ENCODE results near the gene EPHB2. TPM values are rescaled to one million over a fixed set of nuclear protein-coding genes. Genes with fewer than 3 reads are reported as not detected.
A peak's percentile ranks its signal among the peaks of the same experiment; 100 is the strongest.

EPHB2 gene
- total and polyA plus RNA-seq, 2 experiments from 2014 or later, result 1.0 to 5.1 TPM

- Histone ChIP-seq H3K9me3 (ENCODE audit: low read depth) (no peaks in the 10 kb centered on the region), H3K36me3 (ENCODE audit: low read depth) (no peaks in the 10 kb centered on the region), H3K9ac (peak overlapping the region; percentile 43), H3K27ac (no peak overlapping the region), H3K4me2 (ENCODE audit: unreplicated experiment) (peak overlapping the region; percentile 19), H4K20me1 (ENCODE audit: insufficient read depth) (no peaks in the 10 kb centered on the region), H3F3A (ENCODE audit: insufficient read depth) (peaks cover 11% of the 10 kb centered on the region; the same call in 1 of the 2 replicates), H3K79me2 (ENCODE audit: insufficient read depth) (no peaks in the 10 kb centered on the region), H3K27me3 (replicated peaks; ENCODE audit: insufficient read depth) (no peaks in the 10 kb centered on the region; the same call in 1 of the 2 replicates), H3K9me2 (ENCODE audit: insufficient read depth) (no peaks in the 10 kb centered on the region), H3K4me3 (no peak overlapping the region), H2AFZ (peak overlapping the region; percentile 1; the same call in 1 of the 2 replicates), H3K4me1 (ENCODE audit: insufficient read depth) (peaks cover 20% of the 10 kb centered on the region)
- 27 to 34% methylated on average over 10 of the region's 10 CpGs for WGBS, 2 experiments (ENCODE audit: low coverage in 1 of 2, low lambda C conversion rate in 2 of 2, missing lambda C conversion rate in 2 of 2)
- peak; percentile 40 for DNase-seq
- no peak for TF ChIP-seq EZH2 (IDR thresholded peaks at IDR 0.05; ENCODE audit: insufficient read depth, poor library complexity, severe bottlenecking)
- TF ChIP-seq EZH2phosphoT487 (IDR thresholded peaks at IDR 0.05; ENCODE audit: insufficient read depth, low read depth), result no peak
- in situ Hi-C loops (cut with MboI), result no loop called here
Measured at GRCh38 chr1:22685591-22686059, 25.0 kb upstream of the EPHB2 start.

DNA sequence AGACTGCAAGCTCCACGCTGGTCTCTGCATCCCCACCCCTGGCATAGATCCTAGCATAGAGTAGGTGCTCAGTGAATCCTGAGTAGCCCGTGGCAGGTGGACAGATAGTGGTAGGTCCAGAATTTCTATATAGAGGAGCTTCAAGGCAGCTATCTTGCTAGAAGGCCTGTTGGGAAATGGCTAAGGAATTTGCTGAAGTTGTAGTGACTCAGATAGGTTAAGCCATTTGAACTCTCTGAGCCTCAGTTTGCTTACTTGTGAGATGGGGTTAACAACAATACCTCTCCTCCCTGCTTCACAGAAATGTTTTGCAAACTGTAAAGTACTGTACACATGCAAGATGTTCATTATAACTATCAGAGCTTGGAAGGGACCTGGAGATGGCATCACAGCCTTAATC is 23.4 kb upstream of the EPHB2 start:
- no peaks in the 10 kb centered on the region for H4K20me1 ChIP-seq (ENCODE audit: insufficient read depth)
- no peak for TF ChIP-seq EZH2phosphoT487 (IDR thresholded peaks at IDR 0.05; ENCODE audit: insufficient read depth, low read depth)
- TF ChIP-seq EZH2 (IDR thresholded peaks at IDR 0.05; ENCODE audit: insufficient read depth, poor library complexity, severe bottlenecking), result no peak
- H3K9me3 ChIP-seq (ENCODE audit: low read depth), result no peaks in the 10 kb centered on the region
- H3K4me1 ChIP-seq (ENCODE audit: insufficient read depth), result peaks cover 20% of the 10 kb centered on the region
- H3K4me3 ChIP-seq, result no peak overlapping the region
- DNase-seq, result no peak
- peaks cover 13% of the 10 kb centered on the region; the same call in 1 of the 2 replicates for H3F3A ChIP-seq (ENCODE audit: insufficient read depth)
- H2AFZ ChIP-seq, result no peak overlapping the region
- H3K27ac ChIP-seq, result no peak overlapping the region
- in situ Hi-C loops (cut with MboI), result no loop called here
- H3K36me3 ChIP-seq (ENCODE audit: low read depth), result no peaks in the 10 kb centered on the region
- H3K27me3 ChIP-seq (replicated peaks; ENCODE audit: insufficient read depth), result no peaks in the 10 kb centered on the region; the same call in 1 of the 2 replicates
- no peaks in the 10 kb centered on the region for H3K79me2 ChIP-seq (ENCODE audit: insufficient read depth)
- no peaks in the 10 kb centered on the region for H3K9me2 ChIP-seq (ENCODE audit: insufficient read depth)
- 90 to 91% methylated on average over 2 of the region's 2 CpGs for WGBS, 2 experiments (ENCODE audit: low coverage in 1 of 2, low lambda C conversion rate in 2 of 2, missing lambda C conversion rate in 2 of 2)
- no peak overlapping the region for H3K4me2 ChIP-seq (ENCODE audit: unreplicated experiment)
- no peak overlapping the region for H3K9ac ChIP-seq

DNA sequence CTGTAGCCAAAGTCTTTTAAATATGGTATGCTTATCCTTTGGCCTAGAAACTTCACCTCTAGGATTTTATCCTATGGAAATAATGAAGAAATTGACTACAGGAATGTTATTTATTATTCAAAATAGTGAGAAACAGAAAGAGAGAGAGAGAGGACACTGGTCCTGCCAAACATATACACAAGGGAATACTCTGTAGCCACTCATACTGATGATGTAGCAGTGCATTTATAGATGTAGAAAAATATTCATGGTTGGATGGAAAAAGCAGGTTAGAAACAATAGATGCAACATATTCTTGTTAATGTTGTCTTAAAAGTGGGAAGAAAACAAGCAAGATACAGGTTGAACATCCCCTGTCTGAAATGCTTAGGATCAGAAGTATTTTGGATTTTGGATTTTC is 22.2 kb upstream of the EPHB2 start:
- TF ChIP-seq EZH2phosphoT487 (IDR thresholded peaks at IDR 0.05; ENCODE audit: insufficient read depth, low read depth) (no peak), EZH2 (IDR thresholded peaks at IDR 0.05; ENCODE audit: insufficient read depth, poor library complexity, severe bottlenecking) (no peak)
- H3K27ac ChIP-seq, result no peak overlapping the region
- in situ Hi-C loops (cut with MboI), result no loop called here
- no peak for DNase-seq
- no peaks in the 10 kb centered on the region for H3K9me3 ChIP-seq (ENCODE audit: low read depth)
- H2AFZ ChIP-seq, result no peak overlapping the region
- no peaks in the 10 kb centered on the region for H3K9me2 ChIP-seq (ENCODE audit: insufficient read depth)
- no peaks in the 10 kb centered on the region for H3K79me2 ChIP-seq (ENCODE audit: insufficient read depth)
- no peak overlapping the region for H3K4me3 ChIP-seq
- no peaks in the 10 kb centered on the region for H3K36me3 ChIP-seq (ENCODE audit: low read depth)
- no peaks in the 10 kb centered on the region for H4K20me1 ChIP-seq (ENCODE audit: insufficient read depth)
- no peak overlapping the region for H3K9ac ChIP-seq
- H3K4me2 ChIP-seq (ENCODE audit: unreplicated experiment), result no peak overlapping the region
- peaks cover 20% of the 10 kb centered on the region for H3K4me1 ChIP-seq (ENCODE audit: insufficient read depth)
- peaks cover 13% of the 10 kb centered on the region; the same call in 1 of the 2 replicates for H3F3A ChIP-seq (ENCODE audit: insufficient read depth)
- H3K27me3 ChIP-seq (replicated peaks; ENCODE audit: insufficient read depth), result no peaks in the 10 kb centered on the region

GRCh38 chr1:22689505-22689904 is 21.1 kb upstream of the EPHB2 start:
- H3K4me2 ChIP-seq (ENCODE audit: unreplicated experiment), result peak overlapping the region; percentile 19
- H3K4me3 ChIP-seq, result no peak overlapping the region
- H3K27me3 ChIP-seq (replicated peaks; ENCODE audit: insufficient read depth), result no peaks in the 10 kb centered on the region
- H4K20me1 ChIP-seq (ENCODE audit: insufficient read depth), result no peaks in the 10 kb centered on the region
- DNase-seq, result peak; percentile 96
- H3F3A ChIP-seq (ENCODE audit: insufficient read depth), result peaks cover 13% of the 10 kb centered on the region; the same call in 1 of the 2 replicates
- no peaks in the 10 kb centered on the region for H3K9me3 ChIP-seq (ENCODE audit: low read depth)
- WGBS, 2 experiments (ENCODE audit: low coverage in 1 of 2, low lambda C conversion rate in 2 of 2, missing lambda C conversion rate in 2 of 2), result 15 to 18% methylated on average over 10 to 11 of the region's 11 CpGs
- no peaks in the 10 kb centered on the region for H3K9me2 ChIP-seq (ENCODE audit: insufficient read depth)
- in situ Hi-C loops (cut with MboI), result no loop called here
- H3K27ac ChIP-seq, result peak overlapping the region; percentile 48
- H3K4me1 ChIP-seq (ENCODE audit: insufficient read depth), result peaks cover 20% of the 10 kb centered on the region
- no peak for TF ChIP-seq EZH2phosphoT487 (IDR thresholded peaks at IDR 0.05; ENCODE audit: insufficient read depth, low read depth)
- no peak for TF ChIP-seq EZH2 (IDR thresholded peaks at IDR 0.05; ENCODE audit: insufficient read depth, poor library complexity, severe bottlenecking)
- no peak overlapping the region for H2AFZ ChIP-seq
- H3K9ac ChIP-seq, result peak overlapping the region; percentile 22; the same call in 1 of the 2 replicates
- no peaks in the 10 kb centered on the region for H3K36me3 ChIP-seq (ENCODE audit: low read depth)
- H3K79me2 ChIP-seq (ENCODE audit: insufficient read depth), result no peaks in the 10 kb centered on the region

Data from GM23248 (cell line).